ENCODE data around the gene ADGRL2. TPM values are rescaled to one million over a fixed set of nuclear protein-coding genes. Genes with fewer than 3 reads are reported as not detected.

The ADGRL2 gene
- total RNA-seq, 2 donors from 2014 or later = 61.6 to 76.4 TPM

DNA sequence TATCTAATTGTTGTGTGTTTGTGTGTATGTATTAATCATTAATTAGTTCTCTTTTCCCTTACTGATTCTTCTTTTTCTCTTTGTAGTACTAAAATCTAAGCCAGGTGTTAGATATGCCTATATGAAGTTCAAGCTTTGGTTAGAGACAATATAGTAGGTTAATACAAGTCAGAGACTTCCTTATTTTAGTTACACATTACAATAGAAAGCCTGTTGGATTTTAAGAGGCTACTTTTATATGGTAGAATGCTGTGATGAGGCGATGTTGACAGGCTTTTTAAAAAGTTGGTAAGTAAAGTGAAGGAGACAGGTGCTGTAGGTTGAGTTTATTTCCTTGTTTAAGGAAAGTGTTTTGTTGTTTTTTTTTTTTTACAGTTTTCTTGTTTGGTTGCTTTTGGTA is 45.9 kb downstream of the ADGRL2 start:
- TF ChIP-seq, protein P1, sequence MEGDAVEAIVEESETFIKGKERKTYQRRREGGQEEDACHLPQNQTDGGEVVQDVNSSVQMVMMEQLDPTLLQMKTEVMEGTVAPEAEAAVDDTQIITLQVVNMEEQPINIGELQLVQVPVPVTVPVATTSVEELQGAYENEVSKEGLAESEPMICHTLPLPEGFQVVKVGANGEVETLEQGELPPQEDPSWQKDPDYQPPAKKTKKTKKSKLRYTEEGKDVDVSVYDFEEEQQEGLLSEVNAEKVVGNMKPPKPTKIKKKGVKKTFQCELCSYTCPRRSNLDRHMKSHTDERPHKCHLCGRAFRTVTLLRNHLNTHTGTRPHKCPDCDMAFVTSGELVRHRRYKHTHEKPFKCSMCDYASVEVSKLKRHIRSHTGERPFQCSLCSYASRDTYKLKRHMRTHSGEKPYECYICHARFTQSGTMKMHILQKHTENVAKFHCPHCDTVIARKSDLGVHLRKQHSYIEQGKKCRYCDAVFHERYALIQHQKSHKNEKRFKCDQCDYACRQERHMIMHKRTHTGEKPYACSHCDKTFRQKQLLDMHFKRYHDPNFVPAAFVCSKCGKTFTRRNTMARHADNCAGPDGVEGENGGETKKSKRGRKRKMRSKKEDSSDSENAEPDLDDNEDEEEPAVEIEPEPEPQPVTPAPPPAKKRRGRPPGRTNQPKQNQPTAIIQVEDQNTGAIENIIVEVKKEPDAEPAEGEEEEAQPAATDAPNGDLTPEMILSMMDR (conservative IDR thresholded peaks at IDR 0.05) = no peak
- no peak for DNase-seq
- Histone ChIP-seq H3K4me3 (ENCODE audit: low read length) (no peak overlapping the region), H3K27ac (ENCODE audit: low read depth, low read length) (no peak overlapping the region), H3K4me1 (ENCODE audit: control insufficient read depth, insufficient read depth, low read length) (peaks cover 28% of the 10 kb centered on the region), H3K9ac (ENCODE audit: extremely low read depth, low read length, poor library complexity, severe bottlenecking) (no peak overlapping the region), H3K36me3 (ENCODE audit: control insufficient read depth, insufficient read depth, low read length) (peaks cover 9% of the 10 kb centered on the region), H3K27me3 (ENCODE audit: control insufficient read depth, insufficient read depth, low read length, poor library complexity, severe bottlenecking) (no peaks in the 10 kb centered on the region), H3K9me3 (ENCODE audit: control insufficient read depth, low read length) (no peaks in the 10 kb centered on the region)
- peaks cover 53% of the 10 kb centered on the region for H3K4me1 Mint-ChIP-seq
- 98 to 100% methylated on average over 1 of the region's 1 CpG for WGBS, 2 experiments (ENCODE audit: insufficient coverage in 1 of 2, insufficient read length in 1 of 2)
- H3K9me3 Mint-ChIP-seq = peaks cover 3% of the 10 kb centered on the region
- H3K27me3 Mint-ChIP-seq (ENCODE audit: insufficient read depth) = no peaks in the 10 kb centered on the region
- H3K4me3 Mint-ChIP-seq = no peak overlapping the region
- peaks cover 26% of the 10 kb centered on the region for H3K36me3 Mint-ChIP-seq (ENCODE audit: low read depth)
- peak overlapping the region; percentile 76 for H3K27ac Mint-ChIP-seq

DNA sequence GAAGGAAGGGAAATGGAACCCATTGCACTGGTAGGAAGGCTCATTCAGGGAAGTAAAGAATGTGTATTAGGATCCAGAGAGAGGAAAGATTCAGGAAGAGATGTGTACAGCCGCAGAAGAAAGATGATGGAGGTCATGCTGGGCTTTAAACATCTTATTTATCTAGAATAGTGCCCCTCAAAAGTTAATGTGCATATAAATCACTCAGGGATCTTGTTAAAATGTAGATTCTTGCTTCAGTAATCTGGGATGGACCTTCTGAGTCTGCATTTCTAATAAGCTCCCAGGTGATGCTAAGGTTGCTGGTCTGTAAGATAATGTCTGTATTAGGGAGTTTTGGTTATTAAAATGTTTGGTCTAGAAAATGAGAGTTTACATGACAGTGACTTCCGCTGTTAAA is 46.3 kb downstream of the ADGRL2 start:
- Histone ChIP-seq H3K9me3 (ENCODE audit: control insufficient read depth, low read length) (no peaks in the 10 kb centered on the region), H3K27ac (ENCODE audit: low read depth, low read length) (no peak overlapping the region), H3K4me1 (ENCODE audit: control insufficient read depth, insufficient read depth, low read length) (peaks cover 31% of the 10 kb centered on the region), H3K27me3 (ENCODE audit: control insufficient read depth, insufficient read depth, low read length, poor library complexity, severe bottlenecking) (no peaks in the 10 kb centered on the region), H3K36me3 (ENCODE audit: control insufficient read depth, insufficient read depth, low read length) (peaks cover 5% of the 10 kb centered on the region), H3K4me3 (ENCODE audit: low read length) (no peak overlapping the region), H3K9ac (ENCODE audit: extremely low read depth, low read length, poor library complexity, severe bottlenecking) (no peak overlapping the region)
- Mint-ChIP-seq H3K9me3 (no peaks in the 10 kb centered on the region), H3K36me3 (ENCODE audit: low read depth) (peaks cover 22% of the 10 kb centered on the region), H3K27ac (peak overlapping the region; percentile 76), H3K4me3 (no peak overlapping the region), H3K27me3 (ENCODE audit: insufficient read depth) (no peaks in the 10 kb centered on the region), H3K4me1 (peaks cover 54% of the 10 kb centered on the region)
- TF ChIP-seq, protein P1 (conservative IDR thresholded peaks at IDR 0.05) = no peak
- DNase-seq = no peak
- 90% methylated on average over 2 of the region's 2 CpGs; no CpG with 5 or more reads in 1 of the 2 experiments for WGBS, 2 experiments (ENCODE audit: insufficient coverage in 1 of 2, insufficient read length in 1 of 2)

DNA sequence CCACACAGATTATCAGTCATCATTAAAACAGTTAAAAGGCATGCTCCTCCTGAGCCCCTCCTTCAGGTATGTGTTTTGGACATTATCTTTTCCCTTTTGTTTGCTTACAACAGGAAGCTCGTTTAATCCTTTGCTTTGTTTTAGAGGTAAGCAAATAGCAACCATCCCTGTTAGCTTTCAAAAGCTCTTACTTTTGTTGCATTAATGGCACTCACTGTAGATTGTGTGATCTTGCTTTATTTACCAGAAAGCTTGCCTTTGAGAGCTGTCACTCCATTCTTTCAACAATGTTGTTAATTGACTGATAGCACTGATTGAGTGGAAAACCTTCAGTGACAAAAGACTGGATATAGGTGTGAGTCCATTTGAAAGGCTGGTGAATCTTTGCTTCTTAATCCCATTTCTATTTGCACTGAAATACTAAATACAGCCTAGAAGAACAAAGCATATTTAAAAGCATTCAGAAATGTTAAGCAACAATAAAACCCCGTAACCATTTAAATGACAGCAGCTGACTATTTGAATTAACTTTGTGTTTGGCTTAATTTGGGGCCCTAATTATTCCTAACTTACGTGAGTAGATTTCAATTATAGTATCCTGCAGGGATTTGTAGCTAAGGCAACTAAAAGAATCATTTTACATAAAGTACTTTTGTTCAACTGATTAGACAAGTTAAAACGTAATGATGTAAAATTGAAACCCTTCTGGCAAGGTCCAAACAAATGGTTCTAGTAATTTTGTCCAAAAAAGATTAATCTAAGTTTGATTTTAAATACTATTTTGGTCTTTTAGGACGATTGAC is 48.3 kb downstream of the ADGRL2 start:
- H3K27ac ChIP-seq (ENCODE audit: low read depth, low read length) = no peak overlapping the region
- peak overlapping the region; percentile 85 for H3K27ac Mint-ChIP-seq
- 32 to 100% methylated on average over 1 to 5 of the region's 5 CpGs for WGBS, 2 experiments (ENCODE audit: insufficient coverage in 1 of 2, insufficient read length in 1 of 2)
- DNase-seq = no peak
- no peak overlapping the region for H3K4me3 Mint-ChIP-seq
- H3K27me3 Mint-ChIP-seq (ENCODE audit: insufficient read depth) = no peaks in the 10 kb centered on the region
- H3K27me3 ChIP-seq (ENCODE audit: control insufficient read depth, insufficient read depth, low read length, poor library complexity, severe bottlenecking) = no peaks in the 10 kb centered on the region
- peaks cover 5% of the 10 kb centered on the region for H3K36me3 ChIP-seq (ENCODE audit: control insufficient read depth, insufficient read depth, low read length)
- no peak overlapping the region for H3K9ac ChIP-seq (ENCODE audit: extremely low read depth, low read length, poor library complexity, severe bottlenecking)
- peaks cover 67% of the 10 kb centered on the region for H3K4me1 Mint-ChIP-seq
- TF ChIP-seq, protein P1 (conservative IDR thresholded peaks at IDR 0.05) = no peak
- H3K9me3 ChIP-seq (ENCODE audit: control insufficient read depth, low read length) = no peaks in the 10 kb centered on the region
- H3K9me3 Mint-ChIP-seq = no peaks in the 10 kb centered on the region
- H3K4me1 ChIP-seq (ENCODE audit: control insufficient read depth, insufficient read depth, low read length) = peaks cover 36% of the 10 kb centered on the region
- H3K36me3 Mint-ChIP-seq (ENCODE audit: low read depth) = peaks cover 14% of the 10 kb centered on the region
- peak overlapping the region; percentile 59 for H3K4me3 ChIP-seq (ENCODE audit: low read length)
